Astrocyte of the cerebellum (primary cell): ENCODE measurements around the gene TXK.

ENCODE experiments used
- DNase-seq: peaks from one replicate; pipeline ENCODE4 v3.0.0-alpha.2; 2011; ENCODE audit warnings: low read depth
- H3K4me3 ChIP-seq: 2 replicates; pipeline ENCODE4 v1.5.1; 2011; ENCODE audit warnings: mild to moderate bottlenecking, low read depth, low read length, moderate library complexity
- in situ Hi-C: cut with HindIII; loops from 2 replicates; pipeline ENCODE4 v1.10.0; 2017; ENCODE audit warnings: low sequenced_read_pairs
- TF ChIP-seq, protein P1 (sequence below): IDR thresholded peaks from 2 replicates; pipeline ENCODE4 v1.5.1; 2012; ENCODE audit warnings: low read length, low read depth, moderate library complexity, mild to moderate bottlenecking; ENCODE audit errors: missing control alignments

TXK gene

DNA sequence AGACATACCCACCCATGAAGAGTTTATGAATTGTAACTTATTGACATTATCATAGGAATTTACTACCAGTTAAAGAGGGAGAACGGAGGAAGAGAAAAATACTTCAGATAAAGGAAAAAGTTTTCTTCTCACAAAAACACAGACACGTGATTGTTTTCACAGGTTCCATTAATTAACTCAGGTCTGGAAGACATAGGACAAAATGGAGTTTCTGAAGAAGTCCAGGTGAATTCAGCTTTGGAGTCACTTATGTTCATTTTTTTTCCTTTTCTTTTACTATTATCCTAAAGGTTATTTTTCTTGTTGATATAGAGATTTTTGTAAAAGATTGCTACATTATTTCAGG, 97.0 kb downstream of the TXK start:
- in situ Hi-C loops = no loop called here
- no peak overlapping the region for H3K4me3 ChIP-seq
- TF ChIP-seq, protein P1, sequence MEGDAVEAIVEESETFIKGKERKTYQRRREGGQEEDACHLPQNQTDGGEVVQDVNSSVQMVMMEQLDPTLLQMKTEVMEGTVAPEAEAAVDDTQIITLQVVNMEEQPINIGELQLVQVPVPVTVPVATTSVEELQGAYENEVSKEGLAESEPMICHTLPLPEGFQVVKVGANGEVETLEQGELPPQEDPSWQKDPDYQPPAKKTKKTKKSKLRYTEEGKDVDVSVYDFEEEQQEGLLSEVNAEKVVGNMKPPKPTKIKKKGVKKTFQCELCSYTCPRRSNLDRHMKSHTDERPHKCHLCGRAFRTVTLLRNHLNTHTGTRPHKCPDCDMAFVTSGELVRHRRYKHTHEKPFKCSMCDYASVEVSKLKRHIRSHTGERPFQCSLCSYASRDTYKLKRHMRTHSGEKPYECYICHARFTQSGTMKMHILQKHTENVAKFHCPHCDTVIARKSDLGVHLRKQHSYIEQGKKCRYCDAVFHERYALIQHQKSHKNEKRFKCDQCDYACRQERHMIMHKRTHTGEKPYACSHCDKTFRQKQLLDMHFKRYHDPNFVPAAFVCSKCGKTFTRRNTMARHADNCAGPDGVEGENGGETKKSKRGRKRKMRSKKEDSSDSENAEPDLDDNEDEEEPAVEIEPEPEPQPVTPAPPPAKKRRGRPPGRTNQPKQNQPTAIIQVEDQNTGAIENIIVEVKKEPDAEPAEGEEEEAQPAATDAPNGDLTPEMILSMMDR = no peak
- no peak for DNase-seq

DNA sequence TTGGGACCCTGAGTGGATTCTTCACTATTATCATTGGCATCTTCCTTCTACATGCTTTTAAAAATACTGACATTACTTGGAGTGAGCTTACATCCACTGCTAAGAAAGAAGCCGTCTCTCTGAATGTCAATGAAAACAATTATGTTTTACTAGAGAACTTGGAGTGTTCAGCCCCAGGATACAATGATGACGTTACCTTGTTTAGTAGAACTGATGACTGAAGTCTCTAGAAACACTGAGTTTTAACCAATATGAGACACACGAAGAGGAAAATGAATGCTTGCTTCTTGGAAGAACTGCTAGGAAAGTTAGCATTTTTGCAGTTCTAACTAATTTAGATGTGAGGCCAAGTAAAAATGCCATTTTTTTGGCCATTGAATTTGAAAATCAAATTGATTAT, 98.1 kb downstream of the TXK start:
- in situ Hi-C loops = no loop called here
- no peak for DNase-seq
- no peak overlapping the region for H3K4me3 ChIP-seq
- TF ChIP-seq, protein P1 = no peak

DNA sequence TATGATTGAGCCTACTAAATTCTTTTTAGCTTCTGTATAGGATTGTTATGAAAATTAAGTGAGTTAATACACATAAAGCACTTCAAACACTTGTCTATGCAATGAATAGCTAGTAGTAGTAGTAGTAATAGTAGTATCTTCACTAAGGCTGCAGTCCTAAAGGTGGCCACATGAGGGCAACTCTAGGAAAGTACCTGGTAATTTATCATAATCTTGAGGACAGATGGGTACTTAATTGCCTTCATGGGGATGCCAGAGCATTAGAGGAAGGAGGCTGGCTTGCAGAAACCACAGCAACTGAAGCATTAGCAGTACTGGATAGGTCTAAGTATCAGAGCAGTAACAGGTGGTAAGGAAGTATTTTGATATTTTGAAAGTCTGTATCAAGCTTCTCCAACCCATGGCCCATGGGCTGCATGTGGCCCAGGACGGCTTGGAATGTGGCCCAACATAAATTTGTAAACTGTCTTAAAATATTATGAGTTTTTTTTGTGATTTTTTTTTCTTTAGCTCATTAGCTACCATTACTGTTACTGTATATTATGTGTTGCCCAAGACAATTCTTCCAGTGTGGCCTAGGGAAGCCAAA, 100.1 kb downstream of the TXK start:
- no peak for DNase-seq
- no peak overlapping the region for H3K4me3 ChIP-seq
- in situ Hi-C loops = no loop called here
- TF ChIP-seq, protein P1 = peak; percentile 62

DNA sequence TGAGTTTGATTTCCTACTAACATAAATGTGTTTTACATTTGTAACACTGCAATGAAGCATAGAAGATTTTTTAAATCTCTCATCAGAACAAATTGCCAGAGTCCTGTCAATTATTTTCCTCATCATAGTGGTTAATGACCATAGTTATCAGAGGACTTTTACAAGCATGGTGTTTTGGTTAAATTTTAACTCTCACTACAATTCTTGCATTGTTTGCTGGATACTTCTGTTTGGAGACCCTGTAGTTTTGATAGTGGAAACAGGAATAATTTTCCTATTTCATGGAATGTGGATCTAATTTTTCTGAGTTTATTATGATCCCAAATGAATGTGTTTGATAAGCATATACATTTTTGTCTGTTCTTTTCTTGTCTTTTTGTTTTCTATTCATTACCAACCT, 100.6 kb downstream of the TXK start:
- TF ChIP-seq, protein P1 = no peak
- in situ Hi-C loops = no loop called here
- no peak overlapping the region for H3K4me3 ChIP-seq
- no peak for DNase-seq

DNA sequence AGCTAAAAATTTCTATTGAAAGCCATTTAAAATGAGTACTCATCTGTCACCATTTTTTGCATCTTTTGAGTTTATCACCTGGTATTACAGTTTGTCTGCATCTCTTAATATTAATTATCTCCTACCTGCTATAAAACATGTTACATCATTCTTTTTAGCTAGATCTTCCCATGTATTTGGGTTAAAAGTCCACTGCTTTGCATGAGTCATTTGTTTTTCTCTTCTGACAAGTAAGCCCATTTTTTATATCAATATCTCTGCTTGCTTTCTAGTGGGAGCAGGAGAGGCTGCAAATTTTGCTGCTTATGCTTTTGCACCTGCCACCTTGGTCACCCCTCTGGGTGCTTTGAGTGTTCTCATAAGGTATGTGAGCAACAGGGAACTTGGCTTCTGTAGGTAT, 101.3 kb downstream of the TXK start:
- H3K4me3 ChIP-seq = no peak overlapping the region
- in situ Hi-C loops = no loop called here
- DNase-seq = no peak
- TF ChIP-seq, protein P1 = no peak

DNA sequence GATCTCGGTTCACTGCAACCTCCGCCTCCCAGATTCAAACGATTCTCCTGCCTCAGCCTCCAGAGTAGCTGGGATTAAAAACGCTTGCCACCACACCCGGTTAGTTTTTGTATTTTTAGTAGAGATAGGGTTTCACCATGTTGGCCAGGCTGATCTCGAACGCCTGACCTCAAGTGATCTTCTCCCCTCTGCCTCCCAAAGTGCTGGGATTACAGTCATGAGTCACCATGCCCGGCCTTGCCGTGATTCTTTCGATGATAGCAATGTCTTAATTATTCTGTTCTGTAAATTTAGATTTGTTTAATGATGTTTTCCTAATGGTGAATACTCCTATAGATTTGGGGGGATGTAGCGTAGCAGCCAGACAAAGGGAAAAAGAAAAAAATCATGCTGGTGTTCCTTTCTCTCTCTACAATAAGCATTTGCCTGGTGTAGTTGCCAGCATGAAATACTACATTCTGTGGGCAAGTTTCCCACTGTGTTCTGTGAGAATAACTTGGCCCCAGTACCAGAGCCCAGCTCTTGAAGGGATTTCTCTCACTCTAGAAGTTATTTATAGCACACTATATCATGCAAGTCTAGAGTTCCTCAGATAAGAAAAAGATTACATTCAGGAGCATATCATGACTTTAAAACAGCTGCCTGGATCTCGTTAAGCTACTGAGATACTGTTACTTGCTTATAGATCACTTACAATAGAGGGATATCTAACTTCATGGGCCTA, 102.1 kb downstream of the TXK start:
- TF ChIP-seq, protein P1 = no peak
- DNase-seq = peak; percentile 63
- no peak overlapping the region for H3K4me3 ChIP-seq
- in situ Hi-C loops = no loop called here
